ENCODE measurements around the gene TMEM200C. TPM values are rescaled to one million over a fixed set of nuclear protein-coding genes. Genes with fewer than 3 reads are reported as not detected.

TMEM200C gene
- total RNA-seq, 4 donors from 2014 or later, result under 0.01 to 0.16 (median 0.13) TPM

DNA sequence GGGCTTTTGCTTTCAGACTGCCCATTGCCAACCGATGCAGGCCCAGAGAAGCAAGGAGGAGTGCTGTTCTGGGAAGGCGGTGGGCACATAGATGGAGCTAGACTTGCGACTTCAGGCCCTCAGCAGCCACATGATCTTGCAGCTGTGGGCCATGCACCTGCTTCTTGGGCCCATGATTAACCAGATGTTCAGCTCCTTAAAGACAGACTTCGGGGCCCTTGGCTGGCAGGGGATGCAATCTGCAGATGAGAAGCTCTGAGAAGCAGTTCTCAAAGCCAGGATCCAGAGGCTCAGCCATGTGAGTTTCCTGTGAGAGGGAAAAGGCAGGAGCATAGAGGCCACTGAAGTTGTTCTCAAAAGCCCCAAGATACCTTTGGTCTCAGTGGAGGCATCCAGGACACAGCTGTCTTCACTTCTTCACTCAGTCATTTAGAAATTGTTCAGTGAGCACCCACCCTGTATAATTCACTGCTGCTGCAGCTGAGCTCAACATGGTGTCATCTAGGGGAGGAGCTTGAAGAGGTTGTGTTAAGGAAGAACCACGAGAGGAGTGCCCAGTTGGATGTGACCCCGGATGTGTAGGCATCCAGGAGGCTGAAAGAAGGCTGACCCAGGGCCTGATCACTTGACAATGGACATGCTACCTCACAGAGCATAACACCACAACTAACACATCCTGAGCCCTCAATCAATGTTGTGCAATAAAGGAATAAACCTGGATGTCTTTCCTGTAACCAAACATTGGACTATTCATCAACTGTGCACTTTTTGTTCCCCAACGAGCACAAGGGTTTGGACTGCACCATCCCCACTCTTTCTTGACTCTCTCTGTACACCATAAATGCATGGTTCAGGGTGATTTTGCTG, 44.7 kb upstream of the TMEM200C start:
- H3K4me1 ChIP-seq, result no peaks in the 10 kb centered on the region
- TF ChIP-seq EP300 (IDR thresholded peaks at IDR 0.05), result no peak
- no peak for TF ChIP-seq POLR2AphosphoS5 (IDR thresholded peaks at IDR 0.05)
- no peak for TF ChIP-seq POLR2A (IDR thresholded peaks at IDR 0.05)
- TF ChIP-seq, protein P1, sequence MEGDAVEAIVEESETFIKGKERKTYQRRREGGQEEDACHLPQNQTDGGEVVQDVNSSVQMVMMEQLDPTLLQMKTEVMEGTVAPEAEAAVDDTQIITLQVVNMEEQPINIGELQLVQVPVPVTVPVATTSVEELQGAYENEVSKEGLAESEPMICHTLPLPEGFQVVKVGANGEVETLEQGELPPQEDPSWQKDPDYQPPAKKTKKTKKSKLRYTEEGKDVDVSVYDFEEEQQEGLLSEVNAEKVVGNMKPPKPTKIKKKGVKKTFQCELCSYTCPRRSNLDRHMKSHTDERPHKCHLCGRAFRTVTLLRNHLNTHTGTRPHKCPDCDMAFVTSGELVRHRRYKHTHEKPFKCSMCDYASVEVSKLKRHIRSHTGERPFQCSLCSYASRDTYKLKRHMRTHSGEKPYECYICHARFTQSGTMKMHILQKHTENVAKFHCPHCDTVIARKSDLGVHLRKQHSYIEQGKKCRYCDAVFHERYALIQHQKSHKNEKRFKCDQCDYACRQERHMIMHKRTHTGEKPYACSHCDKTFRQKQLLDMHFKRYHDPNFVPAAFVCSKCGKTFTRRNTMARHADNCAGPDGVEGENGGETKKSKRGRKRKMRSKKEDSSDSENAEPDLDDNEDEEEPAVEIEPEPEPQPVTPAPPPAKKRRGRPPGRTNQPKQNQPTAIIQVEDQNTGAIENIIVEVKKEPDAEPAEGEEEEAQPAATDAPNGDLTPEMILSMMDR (IDR thresholded peaks at IDR 0.05), result no peak
- H3K27me3 ChIP-seq, result peaks cover 8% of the 10 kb centered on the region
- H3K4me3 ChIP-seq, result no peak overlapping the region
- H3K27ac ChIP-seq, result no peak overlapping the region
- H3K9me3 ChIP-seq, result no peaks in the 10 kb centered on the region
- ATAC-seq, result no peak
- WGBS, 2 donors (ENCODE audit: low coverage in 1 of 2), result 77 to 97% methylated on average over 3 to 6 of the region's 7 CpGs
- H3K36me3 ChIP-seq, result no peaks in the 10 kb centered on the region

DNA sequence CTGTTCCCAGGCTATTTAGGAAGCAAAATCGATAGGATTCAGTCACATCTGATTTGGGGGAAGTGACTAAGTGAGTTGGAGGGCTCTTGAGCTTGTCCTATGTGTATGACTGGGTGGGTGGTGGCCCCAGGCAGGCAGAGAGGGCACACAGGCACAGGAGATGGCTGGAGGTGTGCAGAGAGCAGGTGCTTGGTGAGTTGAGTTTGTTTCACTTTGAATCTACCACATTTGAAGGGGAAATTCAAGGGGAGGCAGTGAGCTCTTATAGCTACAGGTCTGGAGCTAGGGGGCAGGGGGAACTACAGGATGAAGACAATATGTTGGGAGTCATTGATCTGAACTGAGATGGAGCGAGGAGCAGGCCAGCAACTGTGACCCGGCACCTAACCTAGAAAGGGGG, 42.5 kb upstream of the TMEM200C start:
- Histone ChIP-seq H3K9me3 (no peaks in the 10 kb centered on the region), H3K4me3 (no peak overlapping the region), H3K27me3 (peaks cover 15% of the 10 kb centered on the region), H3K36me3 (no peaks in the 10 kb centered on the region), H3K27ac (no peak overlapping the region), H3K4me1 (no peaks in the 10 kb centered on the region)
- TF ChIP-seq EP300 (IDR thresholded peaks at IDR 0.05) (no peak), POLR2A (IDR thresholded peaks at IDR 0.05) (no peak)
- TF ChIP-seq, protein P1 (IDR thresholded peaks at IDR 0.05), result no peak
- 92 to 95% methylated on average over 3 of the region's 3 CpGs for WGBS, 2 donors (ENCODE audit: low coverage in 1 of 2)
- ATAC-seq, result no peak

DNA sequence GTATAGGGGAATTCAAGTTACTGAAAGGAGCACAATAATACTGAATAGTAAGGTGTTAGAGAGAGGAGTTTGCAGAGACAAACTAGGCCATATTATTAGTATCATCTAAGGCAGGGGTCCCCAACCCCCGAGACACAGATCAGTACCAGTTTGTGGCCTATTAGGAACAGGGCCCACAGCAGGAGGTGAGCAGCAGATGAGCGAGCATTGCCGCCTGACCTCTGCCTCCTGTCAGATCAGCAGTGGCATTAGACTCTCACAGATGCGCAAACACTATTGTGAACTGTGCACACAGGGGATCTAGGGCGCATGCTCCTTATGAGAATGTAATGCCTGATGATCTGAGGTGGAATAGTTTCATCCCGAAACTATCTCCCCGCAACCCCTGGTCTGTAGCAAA, 41.8 kb upstream of the TMEM200C start:
- H3K27me3 ChIP-seq, result peaks cover 15% of the 10 kb centered on the region
- 89% methylated on average over 5 of the region's 7 CpGs; no CpG with 5 or more reads in 1 of the 2 donors for WGBS, 2 donors (ENCODE audit: low coverage in 1 of 2)
- no peak for ATAC-seq
- no peaks in the 10 kb centered on the region for H3K9me3 ChIP-seq
- H3K27ac ChIP-seq, result no peak overlapping the region
- no peaks in the 10 kb centered on the region for H3K36me3 ChIP-seq
- TF ChIP-seq POLR2A (IDR thresholded peaks at IDR 0.05) (no peak), EP300 (IDR thresholded peaks at IDR 0.05) (no peak), POLR2AphosphoS5 (IDR thresholded peaks at IDR 0.05) (no peak)
- TF ChIP-seq, protein P1 (IDR thresholded peaks at IDR 0.05), result no peak
- no peaks in the 10 kb centered on the region for H3K4me1 ChIP-seq
- H3K4me3 ChIP-seq, result no peak overlapping the region

DNA sequence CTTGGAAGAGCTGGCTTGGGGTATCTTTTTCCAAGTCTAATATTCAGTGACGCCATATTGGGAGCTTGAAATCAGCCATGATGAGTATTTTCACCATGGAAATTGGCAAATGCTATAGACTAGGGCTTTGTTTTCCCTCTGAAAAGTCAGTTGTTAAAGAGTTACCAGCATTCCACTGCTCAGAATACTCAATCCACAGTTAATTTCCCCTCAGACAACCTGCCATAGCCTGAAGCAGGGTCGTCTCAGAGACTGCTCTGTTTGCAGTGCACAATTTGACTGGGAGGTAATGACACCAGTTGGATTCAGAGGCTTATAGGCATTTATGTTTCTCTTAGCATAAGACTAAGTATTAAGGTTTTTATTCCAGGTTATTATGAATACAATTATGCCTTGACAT, 35.5 kb upstream of the TMEM200C start:
- Histone ChIP-seq H3K27me3 (peaks cover 15% of the 10 kb centered on the region), H3K4me3 (no peak overlapping the region), H3K36me3 (no peaks in the 10 kb centered on the region), H3K4me1 (no peaks in the 10 kb centered on the region), H3K9me3 (peaks cover 0 to 23% (median 0%) of the 10 kb centered on the region in 3 donors), H3K27ac (no peak overlapping the region)
- WGBS, 2 donors (ENCODE audit: low coverage in 1 of 2), result 49 to 50% methylated on average over 2 of the region's 2 CpGs
- TF ChIP-seq, protein P1 (IDR thresholded peaks at IDR 0.05), result no peak
- no peak for TF ChIP-seq POLR2A (IDR thresholded peaks at IDR 0.05)
- TF ChIP-seq POLR2AphosphoS5 (IDR thresholded peaks at IDR 0.05), result no peak
- TF ChIP-seq EP300 (IDR thresholded peaks at IDR 0.05), result no peak
- ATAC-seq, result no peak

Data from gastroesophageal sphincter (tissue), 4 donors.